HEK293 (cell line): Measurements from ENCODE around the gene AGXT2.

Experiments
- CTCF ChIA-PET: fragments of 350-600 bp; formaldehyde crosslinking; extraction: SDS; loops from one replicate; lab custom pipeline; 2021; ENCODE audit warnings: antibody characterized with exemption; lab: Yijun Ruan, JAX
- POLR2A ChIA-PET: fragments of 300-600 bp; formaldehyde crosslinking; extraction: SDS; loops from one replicate; lab custom pipeline; 2020; ENCODE audit warnings: antibody characterized with exemption, inconsistent platforms; lab: Yijun Ruan, JAX
- H3K27ac ChIP-seq: fragments of 200-500 bp; sonication (Bioruptor generic); 2 replicates; pipeline ENCODE4 v1.5.1; 2014; ENCODE audit warnings: low read depth, low read length, control low read depth, inconsistent platforms; ENCODE audit errors: extremely low read depth
- H3K36me3 ChIP-seq, 2 experiments: fragments of 200-500 bp in 1 of 2; sonication (Bioruptor generic) in 1 of 2; 1 replicate in 1 of 2; 2 replicates in 1 of 2; pipeline ENCODE4 v1.5.1; 2014 to 2017; ENCODE audit warnings: inconsistent platforms in 2 of 2, low read length in 2 of 2; ENCODE audit not compliant: control insufficient read depth in 2 of 2, insufficient read depth in 1 of 2
- H3K4me1 ChIP-seq: fragments of 200-500 bp; sonication (Bioruptor generic); 2 replicates; pipeline ENCODE4 v1.5.1; 2014; ENCODE audit warnings: mild to moderate bottlenecking, low read length, inconsistent platforms; ENCODE audit not compliant: control insufficient read depth, insufficient read depth
- H3K4me3 ChIP-seq: 2 replicates; pipeline ENCODE4 v1.5.1; 2011; ENCODE audit warnings: low read depth, mild to moderate bottlenecking, control low read depth, low read length, moderate library complexity
- H3K9me3 ChIP-seq: fragments of 200-500 bp; sonication (Bioruptor generic); 2 replicates; pipeline ENCODE4 v1.5.1; 2014; ENCODE audit warnings: low read depth, low read length, inconsistent platforms; ENCODE audit not compliant: control insufficient read depth, insufficient read depth
- AEBP2 ChIP-seq: fragments of 450-650 bp; formaldehyde crosslinking; IDR thresholded peaks from 2 replicates; pipeline ENCODE4 v1.5.1; 2016; ENCODE audit warnings: missing biosample characterization, missing genetic modification characterization, borderline replicate concordance
- HOXC10 ChIP-seq: sonication (generic); formaldehyde crosslinking; IDR thresholded peaks from 2 replicates; pipeline ENCODE4 v1.8.1; 2023; ENCODE audit warnings: mild to moderate bottlenecking, missing genetic modification reagents
- PRDM10 ChIP-seq: fragments of 450-650 bp; formaldehyde crosslinking; IDR thresholded peaks from 2 replicates; pipeline ENCODE4 v1.5.1; 2016; ENCODE audit warnings: missing biosample characterization, missing genetic modification characterization
- PRDM4 ChIP-seq: fragments of 450-650 bp; formaldehyde crosslinking; IDR thresholded peaks from 2 replicates; pipeline ENCODE4 v1.5.1; 2017; ENCODE audit warnings: missing biosample characterization, missing genetic modification characterization
- YY1 ChIP-seq: fragments of 450-650 bp; formaldehyde crosslinking; IDR thresholded peaks from 2 replicates; pipeline ENCODE4 v1.5.1; 2018; ENCODE audit warnings: missing biosample characterization, missing genetic modification characterization
- ZFHX2 ChIP-seq: fragments of 450-650 bp; formaldehyde crosslinking; conservative IDR thresholded peaks from 2 replicates; pipeline ENCODE4 v1.5.1; 2016; ENCODE audit warnings: missing biosample characterization, missing genetic modification characterization
- ZIC2 ChIP-seq: fragments of 450-650 bp; formaldehyde crosslinking; IDR thresholded peaks from 2 replicates; pipeline ENCODE4 v1.5.1; 2016; ENCODE audit warnings: missing biosample characterization, missing genetic modification characterization
- ZNF132 ChIP-seq: fragments of 450-650 bp; formaldehyde crosslinking; IDR thresholded peaks from 2 replicates; pipeline ENCODE4 v1.5.1; 2017; ENCODE audit warnings: missing biosample characterization, missing genetic modification characterization, borderline replicate concordance
- ZNF169 ChIP-seq: fragments of 450-650 bp; formaldehyde crosslinking; IDR thresholded peaks from 2 replicates; pipeline ENCODE4 v1.5.1; 2016; ENCODE audit warnings: missing biosample characterization, missing genetic modification characterization
- ZNF280D ChIP-seq: fragments of 450-650 bp; formaldehyde crosslinking; IDR thresholded peaks from 2 replicates; pipeline ENCODE4 v1.5.1; 2016; ENCODE audit warnings: missing biosample characterization, missing genetic modification characterization
- ZNF292 ChIP-seq: fragments of 450-650 bp; formaldehyde crosslinking; IDR thresholded peaks from 2 replicates; pipeline ENCODE4 v1.5.1; 2016; ENCODE audit warnings: low read depth, missing biosample characterization, missing genetic modification characterization, borderline replicate concordance
- ZNF362 ChIP-seq: fragments of 450-650 bp; formaldehyde crosslinking; IDR thresholded peaks from 2 replicates; pipeline ENCODE4 v1.5.1; 2016; ENCODE audit warnings: missing biosample characterization, missing genetic modification characterization
- ZNF433 ChIP-seq: fragments of 450-650 bp; formaldehyde crosslinking; IDR thresholded peaks from 2 replicates; pipeline ENCODE4 v1.5.1; 2016; ENCODE audit warnings: missing biosample characterization, missing genetic modification characterization, low read depth
- ZNF473 ChIP-seq: fragments of 450-650 bp; formaldehyde crosslinking; IDR thresholded peaks from 2 replicates; pipeline ENCODE4 v1.5.1; 2017; ENCODE audit warnings: missing biosample characterization, missing genetic modification characterization
- ZNF521 ChIP-seq: fragments of 450-650 bp; formaldehyde crosslinking; IDR thresholded peaks from 2 replicates; pipeline ENCODE4 v1.5.1; 2017; ENCODE audit warnings: missing biosample characterization, mild to moderate bottlenecking, missing genetic modification characterization
- ZNF610 ChIP-seq: fragments of 450-650 bp; formaldehyde crosslinking; IDR thresholded peaks from 2 replicates; pipeline ENCODE4 v1.5.1; 2016; ENCODE audit warnings: missing biosample characterization, missing genetic modification characterization, borderline replicate concordance
- ZNF677 ChIP-seq: fragments of 450-650 bp; IDR thresholded peaks from 2 replicates; pipeline ENCODE4 v1.5.0; 2018; ENCODE audit warnings: missing biosample characterization, mild to moderate bottlenecking, missing genetic modification characterization, moderate library complexity
- ZNF701 ChIP-seq: fragments of 450-650 bp; formaldehyde crosslinking; IDR thresholded peaks from 2 replicates; pipeline ENCODE4 v1.5.1; 2016; ENCODE audit warnings: missing biosample characterization, missing genetic modification characterization
- ZNF791 ChIP-seq: fragments of 450-650 bp; formaldehyde crosslinking; IDR thresholded peaks from 2 replicates; pipeline ENCODE4 v1.5.1; 2016; ENCODE audit warnings: missing biosample characterization, missing genetic modification characterization
- ZNF830 ChIP-seq: fragments of 450-650 bp; IDR thresholded peaks from 2 replicates; pipeline ENCODE4 v1.5.0; 2018; ENCODE audit warnings: missing biosample characterization, missing genetic modification characterization, low read depth, mild to moderate bottlenecking, moderate library complexity
- ZSCAN18 ChIP-seq: fragments of 450-650 bp; formaldehyde crosslinking; IDR thresholded peaks from 2 replicates; pipeline ENCODE4 v1.5.1; 2016; ENCODE audit warnings: missing biosample characterization, missing genetic modification characterization
- ZSCAN5A ChIP-seq: fragments of 450-650 bp; formaldehyde crosslinking; IDR thresholded peaks from 2 replicates; pipeline ENCODE4 v1.5.1; 2016; ENCODE audit warnings: missing biosample characterization, missing genetic modification characterization

Gene AGXT2

GRCh38 chr5:35094948-35095347 is 47.2 kb upstream of the AGXT2 start (continued):
- TF ChIP-seq ZNF169 (tag by site-specific recombination) (no peak), AEBP2 (tag by site-specific recombination) (no peak), ZNF473 (tag by site-specific recombination) (no peak), ZIC2 (tag by site-specific recombination) (no peak)
- TF ChIP-seq, all 188 proteins: peak for 0

- Histone ChIP-seq H3K9me3 (no peaks in the 10 kb centered on the region), H3K36me3 (no peaks in the 10 kb centered on the region), H3K27ac (no peak overlapping the region), H3K4me1 (no peaks in the 10 kb centered on the region), H3K4me3 (no peak overlapping the region)
- ChIA-PET POLR2A (no interaction called here), CTCF (interaction anchor here (0.6 to 4.4 kb wide), 4 partner anchors 106 to 833 kb away, joined by 3 to 27 read pairs (median 3); no protein-coding TSS in a partner anchor)
- TF ChIP-seq ZNF521 (tag by site-specific recombination) = no peak
- no peak for TF ChIP-seq ZNF701 (tag by site-specific recombination)
- no peak for TF ChIP-seq ZSCAN18 (tag by site-specific recombination)
- no peak for TF ChIP-seq ZNF132 (tag by site-specific recombination)
- no peak for TF ChIP-seq ZNF830 (tag by site-specific recombination)
- TF ChIP-seq ZNF362 (tag by site-specific recombination) = no peak
- TF ChIP-seq YY1 (tag by site-specific recombination) = no peak
- TF ChIP-seq ZNF280D (tag by site-specific recombination) = no peak
- TF ChIP-seq ZNF610 (tag by site-specific recombination) = no peak
- TF ChIP-seq ZNF292 (tag by site-specific recombination) = no peak
- TF ChIP-seq PRDM10 (tag by site-specific recombination) = no peak
- no peak for TF ChIP-seq ZFHX2 (tag by site-specific recombination)
- no peak for TF ChIP-seq ZSCAN5A (tag by site-specific recombination)
- TF ChIP-seq ZNF791 (tag by site-specific recombination) = no peak
- no peak for TF ChIP-seq HOXC10 (CRISPR knock-in tag)
- TF ChIP-seq PRDM4 (tag by site-specific recombination) = no peak
- TF ChIP-seq ZNF433 (tag by site-specific recombination) = no peak
- no peak for TF ChIP-seq ZNF677 (tag by site-specific recombination)
Observed at GRCh38 chr5:35092703-35093102, 45.0 kb upstream of the AGXT2 start.
